ENCODE data around the gene SREBF1.

Gene SREBF1

DNA sequence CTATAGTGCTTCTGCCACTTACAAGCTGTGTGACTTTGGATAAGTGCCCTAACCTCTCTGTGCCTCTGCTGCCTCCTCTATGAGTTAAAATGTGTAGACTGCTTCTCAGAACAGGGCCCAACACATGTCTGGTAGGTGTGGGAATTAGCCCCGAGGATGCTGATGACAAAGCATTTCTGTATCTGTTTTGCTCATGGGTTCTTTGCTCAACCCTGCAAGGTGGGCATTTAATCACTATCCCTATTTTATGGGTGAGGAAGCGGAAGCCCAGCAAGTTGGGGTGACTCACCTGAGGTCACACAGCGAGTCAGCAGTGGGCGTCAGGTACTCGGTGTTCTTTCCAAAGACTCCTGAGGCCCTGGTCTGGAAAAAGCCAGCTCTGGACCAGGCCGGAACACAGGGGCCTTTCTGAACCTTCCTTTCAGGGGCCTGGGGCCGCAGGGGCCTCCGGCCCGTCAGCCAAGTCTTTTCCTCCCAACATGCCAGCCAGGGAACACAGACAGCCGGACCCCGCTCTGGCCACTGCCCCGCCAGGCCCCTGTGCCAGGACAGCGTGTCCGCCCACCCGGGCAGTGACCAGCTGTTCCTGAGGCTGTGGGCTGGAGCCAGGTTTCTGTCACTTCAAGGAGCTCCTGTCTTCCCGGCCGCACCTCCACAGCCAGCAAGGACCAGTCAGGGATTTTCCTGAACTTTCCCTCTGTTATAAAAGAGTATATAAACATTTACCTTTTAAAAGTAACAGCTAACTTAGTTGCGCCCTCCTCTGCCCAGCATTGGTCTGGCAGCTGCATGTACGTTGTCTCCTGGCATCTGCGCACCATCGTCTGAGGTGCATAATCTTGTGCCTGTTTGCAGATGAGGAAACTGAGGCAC is 62.5 kb downstream of the SREBF1 start:
- no peak for FAIRE-seq

DNA sequence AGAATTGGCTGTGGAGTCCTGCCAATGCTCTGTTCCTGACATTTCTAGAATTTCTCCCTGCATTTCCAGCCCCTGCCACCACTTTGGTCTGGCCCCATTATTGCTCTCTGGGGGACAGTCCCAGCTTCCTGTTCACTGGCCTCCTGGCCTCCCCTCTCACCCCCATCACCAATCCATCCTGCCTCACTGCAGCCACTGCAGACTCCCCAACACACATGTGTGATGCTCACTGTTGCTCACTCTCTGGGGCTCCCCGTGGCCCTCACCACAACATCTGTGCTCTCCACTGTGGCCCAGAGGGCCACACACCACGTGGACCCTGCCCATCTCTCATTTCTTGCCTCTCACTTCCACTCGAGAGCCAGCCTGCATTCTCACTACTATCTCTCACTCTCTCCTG is 64.6 kb downstream of the SREBF1 start:
- FAIRE-seq, result no peak

DNA sequence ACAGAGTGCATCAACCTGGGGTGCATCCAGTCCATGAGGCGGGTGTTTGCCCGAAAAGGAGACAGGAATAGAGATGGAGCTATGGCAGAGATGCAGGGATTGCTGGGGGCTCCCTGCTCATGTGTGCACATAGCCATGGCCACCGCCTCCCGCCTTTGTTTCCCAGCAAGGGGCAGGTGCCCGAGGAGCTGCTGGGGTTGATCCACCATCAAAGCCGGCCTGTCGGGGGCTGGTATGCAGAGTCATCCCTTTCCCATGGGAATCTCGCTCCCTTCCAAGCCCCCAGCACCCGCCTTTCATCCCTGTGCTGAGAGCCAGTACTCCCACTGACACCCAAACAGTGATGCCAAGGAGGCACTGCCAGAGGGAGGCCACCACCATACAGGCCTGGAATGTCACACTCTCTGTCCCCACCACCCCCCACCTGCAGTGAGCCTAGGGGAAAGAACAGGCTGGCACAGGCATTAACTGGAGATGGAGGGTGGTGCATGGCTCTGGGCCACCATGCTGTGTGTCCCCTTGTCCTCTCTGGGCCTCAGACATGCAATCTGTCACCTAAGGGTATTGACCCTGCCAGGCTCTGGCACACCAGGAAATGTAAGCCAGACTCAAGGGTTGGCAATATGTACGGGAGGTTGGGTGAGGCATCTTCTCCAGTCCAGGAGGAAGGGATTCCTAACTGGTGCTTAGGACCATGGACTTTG is 65.1 kb downstream of the SREBF1 start:
- no peak for FAIRE-seq

DNA sequence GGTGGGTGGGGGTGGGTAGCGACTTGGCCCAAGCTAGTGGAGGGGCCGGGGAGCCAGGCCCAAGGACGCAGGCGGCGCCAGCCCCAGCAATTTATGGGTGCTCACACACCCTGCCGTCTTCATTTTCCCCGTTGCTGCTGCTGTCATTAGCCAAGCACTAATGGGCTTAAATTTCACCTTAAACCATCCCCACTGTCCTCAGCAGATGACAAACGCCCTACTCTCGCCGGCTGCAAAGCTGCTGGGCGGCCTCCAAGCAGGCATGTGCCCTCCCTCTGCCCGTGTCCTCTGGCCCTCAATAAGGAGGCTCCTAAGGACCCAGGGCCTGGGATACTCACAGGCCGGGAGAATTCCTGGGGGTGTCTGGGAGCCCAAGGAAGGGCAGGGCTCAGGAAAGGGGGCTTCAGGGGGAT is 66.1 kb downstream of the SREBF1 start:
- no peak for FAIRE-seq

DNA sequence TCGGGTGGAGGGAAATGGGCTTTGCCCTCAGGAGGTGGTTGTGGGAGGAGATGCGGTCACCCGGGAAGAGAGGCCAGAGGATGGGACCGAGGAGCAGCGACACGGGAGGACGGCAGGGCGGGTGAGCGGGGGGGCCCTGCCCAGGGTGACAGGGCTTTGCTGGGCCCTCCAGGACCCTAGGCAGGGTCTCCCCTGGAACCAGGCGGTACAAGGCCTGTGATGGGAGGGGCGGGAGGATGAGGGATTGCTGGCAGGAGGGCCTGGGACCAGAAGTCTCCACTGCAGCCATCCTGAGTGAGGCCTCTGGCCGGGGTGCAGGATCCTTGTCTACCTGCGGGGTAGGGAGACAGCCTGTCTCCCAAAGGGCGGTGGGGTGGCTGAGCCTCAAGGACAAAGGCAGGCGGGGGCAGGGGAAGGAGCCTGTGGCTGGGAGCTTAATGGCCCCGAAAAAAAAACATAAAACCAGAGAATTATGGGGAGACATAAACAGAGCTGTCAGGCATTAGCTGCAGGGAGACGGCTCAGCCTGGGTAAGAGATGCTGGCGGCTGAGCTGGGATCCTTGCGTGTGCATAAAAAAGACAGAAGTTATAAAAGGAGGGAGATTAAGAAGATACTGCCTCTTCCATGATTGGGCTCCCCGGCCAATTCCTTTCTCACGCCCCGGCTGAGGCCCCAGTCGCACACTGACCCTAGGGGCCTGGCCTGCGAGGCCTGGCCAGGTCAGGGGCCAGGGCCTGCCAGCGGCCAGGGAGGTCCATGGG is 66.7 kb downstream of the SREBF1 start:
- no peak for FAIRE-seq

DNA sequence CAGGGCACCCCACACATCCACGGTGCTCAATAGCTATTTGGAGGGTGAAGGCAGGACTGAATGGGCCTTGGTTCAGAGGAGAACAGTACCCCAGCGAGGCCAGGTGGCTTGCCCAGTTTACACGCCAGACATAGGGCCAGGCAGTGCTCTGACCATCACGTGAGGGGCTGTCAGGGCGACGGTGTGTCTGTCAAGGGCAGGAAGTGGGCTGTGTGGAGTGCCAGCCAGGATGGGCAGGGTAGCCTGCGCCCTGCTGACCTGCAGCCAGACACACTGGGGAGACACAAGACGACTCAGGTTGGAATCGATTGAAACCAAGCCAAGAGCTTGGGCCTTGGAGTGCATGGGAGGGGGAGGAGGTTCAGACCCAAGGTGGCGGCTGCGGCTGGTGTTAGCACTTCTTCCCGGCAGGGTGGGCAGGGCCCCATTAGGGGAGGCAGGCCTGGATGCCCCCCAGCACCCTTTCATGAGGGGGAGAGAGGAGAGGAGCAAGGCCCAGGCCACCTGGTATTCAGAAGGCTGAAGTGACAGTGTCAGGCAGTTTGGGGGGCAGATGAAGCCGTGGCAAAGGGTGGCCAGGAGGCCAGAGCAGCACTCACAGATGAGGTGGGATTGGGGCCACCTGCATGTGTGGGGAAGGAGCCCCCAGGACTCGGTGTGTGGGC is 68.2 kb downstream of the SREBF1 start:
- no peak for FAIRE-seq

DNA sequence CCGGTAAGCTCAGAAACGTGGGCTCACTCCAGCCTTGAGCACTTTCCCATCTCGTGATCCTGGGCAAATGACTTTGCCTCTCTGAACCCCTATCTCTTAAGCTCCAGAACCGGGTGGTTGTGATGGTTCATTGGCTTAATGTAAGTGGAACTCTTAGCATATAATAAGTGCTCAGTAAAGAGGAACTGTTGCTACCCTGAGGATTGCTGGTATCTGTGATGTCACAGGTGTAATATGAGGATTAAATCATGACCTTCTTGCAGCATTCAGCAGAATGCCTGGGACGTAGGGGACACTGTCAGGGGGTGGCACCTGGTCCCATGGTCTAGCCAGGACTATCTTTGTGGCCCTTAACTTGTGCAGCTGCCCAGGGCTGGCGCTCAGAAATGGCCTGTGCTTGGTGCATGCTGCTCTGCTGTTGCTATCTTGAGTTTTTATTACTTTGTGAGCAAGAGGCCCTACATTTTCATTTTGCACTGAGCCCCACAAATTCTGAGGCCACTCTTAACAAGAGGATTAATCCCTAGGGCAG is 68.8 kb downstream of the SREBF1 start:
- FAIRE-seq, result peak; percentile 17

DNA sequence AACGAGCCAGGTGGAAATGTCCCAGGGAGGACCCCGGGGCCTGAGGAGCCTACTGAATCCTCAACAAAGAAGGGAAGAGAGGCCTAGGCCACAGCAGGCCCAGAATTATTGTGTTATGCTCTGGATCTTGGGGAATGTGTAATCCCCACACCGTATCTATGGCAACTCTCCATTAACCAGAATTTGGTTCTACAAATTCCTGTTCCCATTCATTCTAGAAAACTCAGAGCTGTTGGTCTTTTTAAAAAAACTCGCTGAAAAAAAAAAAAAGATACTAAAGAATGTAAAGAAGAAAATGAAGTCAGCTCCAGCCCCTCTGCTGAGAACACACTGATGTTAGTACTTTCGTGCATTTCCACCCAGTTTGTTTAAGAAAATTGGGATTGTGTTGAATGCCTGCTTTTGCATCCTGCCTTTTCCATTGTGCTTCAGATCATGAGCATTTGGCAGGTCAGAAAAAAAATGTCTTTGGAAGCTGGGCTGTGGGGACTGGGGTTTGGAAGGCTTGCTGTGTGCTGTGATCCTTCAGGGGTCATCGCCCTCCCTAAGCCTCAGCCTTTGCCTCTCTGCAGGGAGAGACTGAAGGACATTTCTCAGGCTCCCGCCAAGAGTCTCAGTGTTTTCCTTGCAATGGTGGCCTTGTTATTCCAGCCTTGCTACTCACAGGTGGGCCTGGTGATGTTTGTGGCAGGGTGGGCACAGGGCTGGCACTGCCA is 69.5 kb downstream of the SREBF1 start:
- FAIRE-seq, result no peak

DNA sequence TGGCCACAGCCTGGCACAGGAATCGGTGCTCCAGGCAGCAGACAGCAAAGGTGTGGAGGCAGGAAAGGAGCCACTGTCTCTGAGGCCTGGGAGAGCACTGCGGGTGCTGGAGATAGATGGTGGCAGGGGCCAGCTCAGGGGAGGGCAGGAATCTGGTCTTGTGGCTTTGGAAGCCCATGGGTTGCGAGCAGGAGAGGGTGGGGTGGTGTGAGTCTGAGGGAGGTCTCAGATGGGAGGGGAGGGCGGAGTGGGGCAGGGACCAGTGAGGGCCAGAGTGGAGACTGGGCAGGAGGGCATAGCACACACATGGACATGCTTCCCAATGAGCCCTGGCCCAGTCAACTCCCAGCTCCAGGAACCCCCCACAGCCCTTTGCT is 70.1 kb downstream of the SREBF1 start:
- FAIRE-seq, result no peak

DNA sequence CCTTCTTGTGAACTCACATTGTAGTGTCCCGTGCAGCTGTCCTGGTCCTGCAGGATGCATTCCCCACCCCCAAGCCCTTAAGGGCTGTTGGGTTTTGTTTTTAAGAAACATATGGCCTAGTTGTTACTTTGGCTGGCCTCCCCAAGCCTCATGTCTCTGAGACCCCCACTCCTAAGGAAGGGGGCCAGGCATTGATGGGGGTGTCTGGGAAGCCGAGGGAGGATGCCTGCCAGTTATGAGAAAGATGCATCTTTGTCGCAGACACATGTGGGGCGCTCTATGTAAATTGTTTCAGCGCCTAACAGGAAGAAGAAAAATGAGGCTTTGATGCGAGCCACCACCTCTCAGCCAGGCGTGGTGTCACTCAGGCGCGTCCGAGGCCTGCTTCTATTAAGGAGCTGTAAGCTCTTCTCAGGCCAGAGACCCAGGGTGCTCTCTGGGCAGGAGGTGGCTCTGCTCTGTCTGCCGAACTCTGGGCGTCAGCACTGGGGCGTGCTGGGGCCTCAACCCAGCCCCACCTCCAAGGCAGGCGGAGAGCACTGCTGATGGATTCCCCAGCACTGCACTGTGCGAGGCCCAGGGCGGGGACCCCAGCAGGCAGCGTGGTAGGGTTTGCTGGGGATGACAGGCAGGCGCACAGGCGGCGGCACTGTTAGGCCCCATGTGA is 70.6 kb downstream of the SREBF1 start:
- FAIRE-seq, result no peak

DNA sequence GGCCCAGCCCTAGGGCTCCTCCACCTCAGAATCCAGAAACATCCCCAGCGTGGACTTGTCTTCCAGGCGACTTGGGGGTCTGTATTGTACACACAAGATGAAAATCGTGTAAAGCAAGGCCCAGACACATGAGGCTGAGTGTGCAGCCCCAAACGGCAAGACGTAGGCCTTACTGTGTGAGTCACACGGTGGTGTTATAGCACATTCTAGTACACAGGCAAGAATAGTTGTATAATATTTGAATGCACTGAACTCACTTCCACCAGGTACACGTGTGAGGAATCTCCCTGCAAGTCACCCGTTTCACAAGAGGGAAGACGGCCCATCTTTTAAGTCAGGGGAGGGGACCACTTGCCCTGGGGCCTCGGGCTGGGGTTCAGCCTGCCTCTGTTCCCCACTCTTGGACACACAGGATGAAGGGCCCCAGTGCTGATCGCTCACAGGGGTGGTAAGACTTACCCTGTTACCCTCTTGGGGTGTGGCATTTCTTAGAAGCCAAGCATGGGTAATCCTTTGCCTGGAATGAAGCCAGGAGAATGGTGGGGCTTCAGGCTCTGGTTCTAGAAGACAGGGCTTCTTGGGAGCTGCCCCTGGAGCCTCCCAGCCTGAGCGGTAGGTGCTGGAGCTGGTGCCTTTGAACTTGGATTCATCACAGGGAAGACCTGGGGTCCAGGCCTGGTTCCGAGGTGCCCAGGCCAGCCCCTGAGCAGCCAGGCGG is 71.3 kb downstream of the SREBF1 start:
- no peak for FAIRE-seq

DNA sequence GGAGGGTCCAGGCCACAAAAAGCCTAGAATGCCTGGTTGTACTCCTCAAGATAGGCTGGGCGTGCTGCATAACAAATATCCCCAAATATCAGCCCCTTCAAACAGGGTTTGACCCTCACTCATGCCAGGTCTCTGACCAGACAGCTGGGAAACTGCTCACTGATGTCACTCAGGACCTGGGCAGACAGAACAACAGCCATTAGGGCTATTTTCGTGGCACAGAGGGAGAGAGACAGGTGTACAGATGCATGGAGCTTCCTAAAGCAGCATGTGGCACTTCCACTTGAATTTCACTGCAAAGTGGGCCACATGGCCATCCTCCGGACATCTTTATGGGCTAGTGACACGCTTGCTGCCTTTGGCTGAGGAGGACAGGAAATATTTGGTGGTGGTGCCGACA is 73.1 kb downstream of the SREBF1 start:
- FAIRE-seq, result no peak

DNA sequence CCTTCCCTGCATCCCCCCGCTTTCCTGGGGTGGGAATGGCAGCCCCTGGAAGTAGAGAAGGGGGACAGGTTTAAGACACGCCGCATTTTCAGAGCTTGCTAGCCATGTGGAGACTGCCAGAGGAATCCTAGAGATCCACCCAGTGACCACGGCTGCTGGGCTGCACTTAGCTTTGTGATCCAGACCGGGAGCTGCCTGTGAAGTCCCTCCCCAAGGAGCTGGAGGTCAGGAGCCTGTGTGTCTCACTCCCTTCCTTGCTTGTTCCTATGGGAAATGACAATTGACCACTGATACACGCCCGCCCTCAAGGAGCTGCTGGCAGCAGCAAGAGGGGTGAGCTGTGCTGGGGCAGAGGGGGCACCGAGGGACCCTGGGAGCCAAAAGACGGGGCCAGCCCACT is 73.7 kb downstream of the SREBF1 start:
- FAIRE-seq, result no peak

DNA sequence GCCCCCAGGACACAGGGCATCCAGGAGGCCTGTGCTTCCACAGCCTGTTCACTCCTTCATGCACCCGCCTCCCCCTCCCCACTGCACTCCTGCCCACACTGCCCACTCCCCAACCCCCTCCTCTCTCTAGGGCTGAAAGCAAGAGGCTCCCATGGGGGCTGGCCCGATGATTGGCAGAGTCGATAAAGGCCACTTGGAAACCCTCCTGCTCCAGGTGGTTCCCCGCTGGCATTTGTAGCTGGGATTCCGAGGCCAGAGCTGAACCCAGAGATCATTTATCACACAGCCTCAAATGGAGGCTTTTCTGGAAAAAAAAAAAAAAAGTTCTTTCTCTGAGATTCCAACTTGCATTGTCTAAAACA is 74.1 kb downstream of the SREBF1 start:
- FAIRE-seq, result no peak

Data from islet of Langerhans (tissue), 1 donor.